Duodenal mucosa (tissue), 2 donors: ENCODE measurements around the gene LIPT2.
A peak's percentile ranks its signal among the peaks of the same experiment; 100 is the strongest.

Experiments used
- H3K27ac ChIP-seq: one replicate; pipeline ENCODE4 v1.7.0; 2013; ENCODE audit warnings: low read depth, low read length
- H3K27me3 ChIP-seq, 2 donors: one replicate each; pipeline ENCODE4 v1.7.0; 2013; ENCODE audit warnings: low read length in 2 of 2, control low read depth in 1 of 2; ENCODE audit not compliant: insufficient read depth in 2 of 2, control insufficient read depth in 1 of 2
- H3K36me3 ChIP-seq, 2 donors: one replicate each; pipeline ENCODE4 v1.7.0; 2013; ENCODE audit warnings: low read length in 2 of 2, control low read depth in 1 of 2; ENCODE audit not compliant: insufficient read depth in 2 of 2, control insufficient read depth in 1 of 2
- H3K4me1 ChIP-seq, 2 donors: one replicate each; pipeline ENCODE4 v1.7.0; 2013; ENCODE audit warnings: low read length in 2 of 2, control low read depth in 1 of 2; ENCODE audit not compliant: insufficient read depth in 2 of 2, control insufficient read depth in 1 of 2
- H3K4me3 ChIP-seq, 2 donors: one replicate each; pipeline ENCODE4 v1.7.0; 2013; ENCODE audit warnings: low read length in 2 of 2, low read depth in 1 of 2
- H3K9ac ChIP-seq, 2 donors: one replicate each; pipeline ENCODE4 v1.7.0; 2013; ENCODE audit warnings: low read length in 2 of 2, low read depth in 1 of 2
- H3K9me3 ChIP-seq, 2 donors: one replicate each; pipeline ENCODE4 v1.7.0; 2013; ENCODE audit warnings: low read length in 2 of 2, control low read depth in 1 of 2; ENCODE audit not compliant: control insufficient read depth in 1 of 2

The LIPT2 gene

DNA sequence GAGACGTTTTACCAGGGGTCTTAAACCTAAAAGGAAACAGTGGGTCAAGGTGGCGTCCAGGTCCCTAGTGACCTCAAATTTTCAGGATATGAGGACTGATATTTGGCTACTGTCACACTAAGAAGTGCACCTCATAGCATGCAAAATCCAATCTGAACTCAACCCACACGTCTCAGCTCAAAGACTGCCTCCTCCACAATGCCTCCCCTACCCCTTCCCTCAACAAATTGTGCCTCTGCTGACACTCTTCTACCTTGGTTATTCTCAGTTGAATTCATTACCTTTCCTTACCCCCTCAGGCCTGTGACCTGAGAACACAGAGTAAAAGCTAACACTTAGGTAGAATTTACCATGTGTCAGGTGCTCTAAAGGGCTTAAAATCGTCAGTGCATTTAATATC is 12.4 kb upstream of the LIPT2 start:
- peaks cover 0 to 10% of the 10 kb centered on the region in 2 donors for H3K4me1 ChIP-seq
- no peak overlapping the region for H3K4me3 ChIP-seq
- peaks cover 9% of the 10 kb centered on the region in 2 donors for H3K9me3 ChIP-seq
- H3K27me3 ChIP-seq = no peaks in the 10 kb centered on the region
- H3K9ac ChIP-seq = no peak overlapping the region
- H3K36me3 ChIP-seq = no peaks in the 10 kb centered on the region
- H3K27ac ChIP-seq = no peak overlapping the region

DNA sequence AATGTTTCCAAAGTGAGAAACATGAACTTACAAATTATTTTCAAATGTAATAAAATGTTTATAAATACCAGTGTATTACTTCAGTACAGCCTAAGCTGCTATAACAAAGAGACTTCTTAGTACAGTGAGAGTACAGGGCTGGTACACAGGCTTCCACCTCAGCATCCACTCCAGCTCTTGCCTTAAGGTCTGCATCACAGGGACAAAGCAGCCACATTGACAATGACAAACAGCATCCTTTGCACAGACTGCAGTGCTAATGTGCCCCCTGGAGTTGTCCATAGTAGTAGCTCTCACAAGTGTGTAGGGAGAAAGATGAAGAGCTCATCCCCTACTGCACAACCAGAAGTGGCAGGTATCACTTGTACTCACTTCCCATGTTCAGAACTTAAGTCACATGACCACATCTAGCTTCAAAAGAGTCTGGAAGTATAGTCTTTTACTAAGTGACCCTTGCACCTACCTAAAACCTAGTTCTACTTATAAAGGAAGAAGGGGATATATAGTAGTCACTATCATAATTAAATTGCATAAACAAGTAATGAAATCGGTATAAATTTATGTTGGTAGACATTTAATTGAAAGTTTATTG is 10.7 kb upstream of the LIPT2 start:
- Histone ChIP-seq H3K27me3 (no peaks in the 10 kb centered on the region), H3K9ac (no peak overlapping the region), H3K4me1 (peaks cover 0 to 10% of the 10 kb centered on the region in 2 donors), H3K36me3 (no peaks in the 10 kb centered on the region), H3K27ac (no peak overlapping the region), H3K4me3 (no peak overlapping the region), H3K9me3 (peaks cover 9% of the 10 kb centered on the region in 2 donors)

DNA sequence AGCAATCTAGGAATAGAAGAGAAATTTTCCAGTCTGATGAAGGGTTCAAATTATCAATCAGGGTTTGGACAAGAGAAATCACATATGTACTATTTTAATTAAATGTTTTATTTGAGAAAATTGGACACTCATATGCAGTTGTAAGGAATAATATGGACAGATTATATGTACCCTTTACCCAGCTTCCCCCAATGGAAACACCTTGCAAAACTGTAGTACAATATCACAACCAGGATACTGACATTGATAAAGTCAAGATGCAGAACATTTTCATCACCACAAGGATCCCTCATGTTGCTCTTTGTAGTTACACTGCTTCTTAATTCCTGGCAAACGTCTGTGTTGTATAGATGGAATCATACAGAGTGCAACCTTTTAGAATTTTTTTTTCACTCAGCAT is 1.4 kb upstream of the LIPT2 start:
- Histone ChIP-seq H3K9ac (no peak overlapping the region), H3K4me3 (no peak overlapping the region), H3K36me3 (peaks cover 0 to 3% of the 10 kb centered on the region in 2 donors), H3K9me3 (no peaks in the 10 kb centered on the region), H3K27ac (no peak overlapping the region), H3K4me1 (peaks cover 5 to 13% of the 10 kb centered on the region in 2 donors), H3K27me3 (no peaks in the 10 kb centered on the region)

DNA sequence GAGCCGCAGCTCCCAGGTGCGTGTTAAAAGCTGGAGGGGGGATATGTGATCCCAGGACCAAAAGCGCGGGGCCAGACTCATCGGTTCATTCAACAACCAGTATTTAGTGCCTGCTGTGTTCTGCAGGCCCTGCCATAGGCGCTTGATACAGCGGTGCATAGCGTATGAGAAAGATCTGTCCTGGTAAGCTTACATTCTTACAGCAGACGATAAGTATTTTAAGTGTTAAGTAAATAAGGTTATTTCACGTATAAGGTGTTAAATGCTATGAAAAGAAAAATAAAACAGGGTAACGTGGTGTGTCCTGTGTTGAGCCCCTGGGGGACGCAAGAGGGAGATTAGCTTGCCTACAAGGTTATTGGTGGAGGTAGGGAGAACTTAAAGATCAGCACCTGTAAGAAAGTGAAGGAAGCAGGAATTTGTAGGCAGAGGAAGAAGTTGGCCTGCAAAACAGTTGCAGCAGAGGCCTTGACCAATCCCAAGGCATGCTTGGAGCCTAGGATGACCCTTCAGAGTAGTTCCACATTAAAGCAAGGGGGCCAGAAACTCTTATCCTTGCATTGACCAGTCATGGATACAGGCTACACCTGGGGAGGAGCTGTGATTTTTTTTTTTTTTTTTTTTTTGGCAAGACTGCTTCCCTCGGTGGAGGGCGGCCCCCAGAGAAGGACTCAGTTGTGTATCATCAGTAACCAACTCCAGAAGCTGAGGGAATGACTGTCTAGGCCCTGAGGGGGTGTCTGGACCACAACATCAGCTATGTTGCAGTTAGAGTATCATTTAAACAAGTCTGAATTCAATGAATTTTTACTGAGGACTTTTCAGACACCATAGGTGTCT is 487 bp upstream of the LIPT2 start:
- H3K9ac ChIP-seq = peak overlapping the region; percentile 67 to 95
- H3K27me3 ChIP-seq = no peaks in the 10 kb centered on the region
- H3K4me1 ChIP-seq = peaks cover 5 to 13% of the 10 kb centered on the region in 2 donors
- peak overlapping the region; percentile 97 for H3K27ac ChIP-seq
- no peaks in the 10 kb centered on the region for H3K9me3 ChIP-seq
- peaks cover 0 to 3% of the 10 kb centered on the region in 2 donors for H3K36me3 ChIP-seq
- peak overlapping the region; percentile 79 to 86 for H3K4me3 ChIP-seq

DNA sequence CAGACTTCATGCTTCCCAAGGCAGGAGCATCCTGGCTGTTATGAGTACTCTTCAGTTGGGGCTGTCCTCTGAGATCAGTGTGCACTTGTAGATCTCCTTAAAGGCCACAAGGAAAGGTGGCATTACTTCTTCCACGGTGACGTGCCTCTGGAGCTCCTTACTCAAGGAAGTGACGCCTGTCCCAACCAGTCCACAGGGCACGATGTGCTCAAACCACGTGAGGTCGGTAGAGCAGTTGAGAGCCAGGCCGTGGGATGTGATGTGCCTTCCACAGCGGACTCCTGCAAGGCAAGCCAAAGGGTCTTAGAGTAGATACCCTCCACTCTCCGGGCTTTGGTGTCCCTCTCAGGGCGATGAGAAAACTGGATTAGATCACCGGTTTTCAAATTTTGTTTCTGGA is 1.4 kb downstream of the LIPT2 start:
- Histone ChIP-seq H3K27me3 (no peaks in the 10 kb centered on the region), H3K4me1 (peaks cover 5 to 13% of the 10 kb centered on the region in 2 donors), H3K4me3 (no peak overlapping the region), H3K9me3 (no peaks in the 10 kb centered on the region), H3K9ac (no peak overlapping the region), H3K27ac (no peak overlapping the region), H3K36me3 (peaks cover 0 to 3% of the 10 kb centered on the region in 2 donors)

DNA sequence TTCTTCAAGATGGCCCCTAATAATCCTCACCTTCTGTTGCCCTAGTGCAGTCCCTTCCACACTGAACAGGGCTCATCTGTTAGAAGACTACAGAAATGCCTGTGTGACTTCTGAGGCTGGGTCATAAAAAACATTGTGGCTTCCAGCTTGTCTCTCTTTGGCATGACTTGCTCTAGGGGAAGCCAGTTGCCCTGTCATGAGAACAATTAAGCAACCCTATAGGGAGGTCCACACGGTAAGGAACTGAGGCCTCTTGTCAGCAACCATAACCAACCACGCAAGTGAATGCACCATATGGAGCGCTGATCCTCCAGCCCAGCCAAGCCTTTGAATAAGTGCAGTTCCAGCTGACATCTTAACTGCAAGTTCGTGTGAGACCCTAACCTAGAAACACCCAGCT is 2.6 kb downstream of the LIPT2 start:
- H3K27me3 ChIP-seq = no peaks in the 10 kb centered on the region
- H3K9me3 ChIP-seq = no peaks in the 10 kb centered on the region
- no peak overlapping the region for H3K9ac ChIP-seq
- no peak overlapping the region for H3K27ac ChIP-seq
- no peak overlapping the region for H3K4me3 ChIP-seq
- H3K4me1 ChIP-seq = peaks cover 5 to 13% of the 10 kb centered on the region in 2 donors
- H3K36me3 ChIP-seq = peaks cover 0 to 3% of the 10 kb centered on the region in 2 donors

DNA sequence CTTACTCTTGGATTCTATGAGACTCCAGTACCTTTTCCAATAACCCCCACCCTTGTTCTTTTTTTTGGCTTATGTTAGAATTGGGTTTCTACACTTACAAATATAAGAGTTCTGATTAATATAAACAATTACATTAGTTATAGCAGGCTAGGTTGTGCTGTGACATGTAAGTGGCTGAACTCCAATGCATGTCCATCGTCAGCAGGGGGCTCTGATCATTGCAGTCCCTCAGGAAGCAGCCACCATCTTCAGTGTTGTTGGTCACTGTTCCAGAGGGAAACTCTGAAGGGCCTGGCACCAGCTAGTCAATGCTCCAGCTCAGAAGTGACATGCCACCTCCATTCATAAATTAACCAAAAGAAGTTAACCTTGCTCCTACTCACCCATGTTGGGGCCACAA is 5.6 kb downstream of the LIPT2 start:
- no peaks in the 10 kb centered on the region for H3K9me3 ChIP-seq
- no peak overlapping the region for H3K9ac ChIP-seq
- H3K4me1 ChIP-seq = peaks cover 0 to 3% of the 10 kb centered on the region in 2 donors
- peaks cover 0 to 3% of the 10 kb centered on the region in 2 donors for H3K36me3 ChIP-seq
- H3K4me3 ChIP-seq = no peak overlapping the region
- no peak overlapping the region for H3K27ac ChIP-seq
- no peaks in the 10 kb centered on the region for H3K27me3 ChIP-seq

DNA sequence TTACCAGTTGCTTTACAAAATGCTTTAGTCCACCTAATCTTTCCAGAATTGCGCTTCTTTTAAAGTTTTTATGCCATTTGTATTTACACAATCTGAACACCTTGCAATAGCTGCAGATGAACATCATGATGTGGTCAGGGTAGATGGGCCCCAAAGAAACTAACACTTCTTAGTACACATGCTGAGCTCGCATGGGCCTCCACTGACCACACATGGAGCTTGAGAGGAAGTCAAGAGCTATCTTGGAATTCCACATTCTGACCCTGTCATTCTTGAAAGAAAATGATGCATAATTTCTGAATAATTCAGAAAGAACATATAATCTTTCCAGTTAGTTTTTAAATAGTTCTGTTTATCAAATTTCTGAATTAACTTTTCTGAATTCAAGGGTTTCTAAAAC is 7.7 kb downstream of the LIPT2 start:
- H3K36me3 ChIP-seq = peaks cover 0 to 1% of the 10 kb centered on the region in 2 donors
- H3K9ac ChIP-seq = no peak overlapping the region
- H3K9me3 ChIP-seq = no peaks in the 10 kb centered on the region
- no peaks in the 10 kb centered on the region for H3K27me3 ChIP-seq
- no peak overlapping the region for H3K27ac ChIP-seq
- no peak overlapping the region for H3K4me3 ChIP-seq
- peaks cover 0 to 4% of the 10 kb centered on the region in 2 donors for H3K4me1 ChIP-seq

DNA sequence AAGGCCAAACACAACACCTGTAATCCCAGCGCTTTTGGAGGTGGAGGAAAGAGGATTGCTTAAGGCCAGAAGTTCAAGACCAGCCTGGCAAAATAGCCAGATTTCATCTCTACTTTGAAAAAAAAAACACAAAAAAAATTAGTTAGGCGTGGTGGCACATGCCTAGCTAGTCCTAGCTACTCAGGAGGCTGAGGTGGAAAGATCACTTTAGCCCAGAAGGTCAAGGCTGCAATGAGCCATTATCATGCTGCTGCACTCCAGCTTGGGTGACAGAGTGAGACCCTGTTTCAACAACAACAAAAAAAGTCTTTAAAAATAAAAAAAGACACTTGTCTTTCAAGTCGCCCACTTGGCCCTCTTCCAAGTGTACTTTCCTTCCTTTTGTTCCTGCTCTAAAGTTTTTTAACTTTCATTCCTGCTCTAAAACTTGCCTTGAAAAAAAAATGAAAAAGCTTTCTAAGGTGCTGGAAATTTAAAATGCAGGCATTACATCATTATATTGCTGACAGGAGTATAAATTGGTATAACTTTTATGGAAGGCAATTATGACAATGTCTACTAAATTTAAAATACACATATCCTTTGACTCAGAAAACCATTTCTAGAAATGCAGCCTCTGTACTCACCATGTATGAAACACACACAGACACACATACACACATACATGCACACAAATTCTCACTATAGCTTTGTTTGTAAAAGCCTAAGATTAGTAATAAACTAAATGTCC is 12.7 kb downstream of the LIPT2 start:
- H3K27me3 ChIP-seq = no peaks in the 10 kb centered on the region
- H3K36me3 ChIP-seq = no peaks in the 10 kb centered on the region
- no peak overlapping the region for H3K4me3 ChIP-seq
- H3K4me1 ChIP-seq = peaks cover 0 to 4% of the 10 kb centered on the region in 2 donors
- no peaks in the 10 kb centered on the region for H3K9me3 ChIP-seq
- no peak overlapping the region for H3K9ac ChIP-seq
- H3K27ac ChIP-seq = no peak overlapping the region

DNA sequence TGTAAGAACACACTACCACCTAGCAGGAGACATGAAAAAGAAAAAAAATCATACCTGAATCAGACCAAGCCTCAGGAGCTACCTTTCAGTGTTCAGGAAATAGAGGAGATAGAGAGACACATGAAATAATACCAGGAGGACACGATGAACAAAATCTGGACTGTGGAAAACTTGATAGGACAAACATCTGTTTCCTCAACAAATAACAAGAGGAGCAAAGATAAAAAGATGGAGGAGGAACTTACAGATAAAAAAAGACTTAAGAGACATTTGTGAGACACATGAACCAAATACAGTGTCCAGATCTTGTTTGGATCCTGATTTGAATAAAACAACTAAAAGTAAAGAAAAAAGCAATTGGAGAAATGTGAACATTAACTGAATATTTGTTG is 13.8 kb downstream of the LIPT2 start:
- Histone ChIP-seq H3K9me3 (no peaks in the 10 kb centered on the region), H3K4me1 (peaks cover 0 to 4% of the 10 kb centered on the region in 2 donors), H3K27me3 (no peaks in the 10 kb centered on the region)

More for the DNA sequence above, 13.8 kb downstream of the LIPT2 start:
- Histone ChIP-seq H3K27ac (no peak overlapping the region), H3K4me3 (no peak overlapping the region), H3K36me3 (no peaks in the 10 kb centered on the region), H3K9ac (no peak overlapping the region)
